Osteocyte (in vitro differentiated cells): ENCODE data around the gene TWIST2. TPM values are rescaled to one million over a fixed set of nuclear protein-coding genes. Genes with fewer than 3 reads are reported as not detected.

Experiments
- DNase-seq: peaks from one replicate; pipeline ENCODE4 v3.0.0; 2021; ENCODE audit warnings: mixed read lengths; ENCODE audit not compliant: unreplicated experiment; ENCODE audit errors: extremely low spot score
- H3K27ac Mint-ChIP-seq: one replicate; pipeline ENCODE4 v1.8.0; 2021; ENCODE audit warnings: mild to moderate bottlenecking, mixed read lengths; ENCODE audit not compliant: unreplicated experiment
- H3K27me3 Mint-ChIP-seq: one replicate; pipeline ENCODE4 v1.8.0; 2021; ENCODE audit warnings: mixed read lengths; ENCODE audit not compliant: unreplicated experiment
- H3K36me3 Mint-ChIP-seq: one replicate; pipeline ENCODE4 v1.8.0; 2021; ENCODE audit warnings: mixed read lengths; ENCODE audit not compliant: unreplicated experiment
- H3K4me1 Mint-ChIP-seq: one replicate; pipeline ENCODE4 v1.8.0; 2021; ENCODE audit warnings: mixed read lengths; ENCODE audit not compliant: unreplicated experiment
- H3K4me3 Mint-ChIP-seq: one replicate; pipeline ENCODE4 v1.8.0; 2021; ENCODE audit warnings: mild to moderate bottlenecking, moderate library complexity, mixed read lengths; ENCODE audit not compliant: unreplicated experiment
- H3K9me3 Mint-ChIP-seq: one replicate; pipeline ENCODE4 v1.8.0; 2021; ENCODE audit warnings: mixed read lengths; ENCODE audit not compliant: unreplicated experiment
- CTCF ChIP-seq: fragments of 200-600 bp; sonication (generic); IDR thresholded peaks from 2 replicates; pipeline ENCODE4 v1.5.0; 2021; ENCODE audit warnings: antibody characterized with exemption, mild to moderate bottlenecking, moderate library complexity
- long read RNA-seq: library from polyadenylated mRNA; unstranded; transcript quantifications from one replicate; pipeline ENCODE4 v2.0.0, GENCODE V29; 2021
- total RNA-seq: library from RNA; stranded (reverse); gene quantifications from 2 replicates; pipeline ENCODE4 v1.2.1, GENCODE V29; 2021

The TWIST2 gene
- total RNA-seq, result 6.0 and 6.3 TPM in 2 replicates
- long read RNA-seq, partial matches to known transcripts, result 0 of 1 reads
- long read RNA-seq, other reads (novel, unspliced or antisense), result 1 of 1 reads

GRCh38 chr2:238847841-238848690 is at the start of gene TWIST2:
Gene TWIST2 (plus strand): TSS chr2:238848085. CDS start chr2:238848216, 131 bp downstream.
- Mint-ChIP-seq H3K9me3 (no peaks in the 10 kb centered on the region), H3K36me3 (no peaks in the 10 kb centered on the region), H3K4me1 (peaks cover 8% of the 10 kb centered on the region), H3K4me3 (peak within 1 kb of the TSS; percentile 81), H3K27me3 (peaks cover 24% of the 10 kb centered on the region), H3K27ac (peak within 1 kb of the TSS; percentile 14)
- peak; percentile 40 for TF ChIP-seq CTCF
- DNase-seq, result peak; percentile 87

GRCh38 chr2:238801791-238802190 is 46.1 kb upstream of the TWIST2 start:
- H3K36me3 Mint-ChIP-seq, result no peaks in the 10 kb centered on the region
- TF ChIP-seq CTCF, result no peak
- H3K27ac Mint-ChIP-seq, result no peak overlapping the region
- H3K4me1 Mint-ChIP-seq, result no peaks in the 10 kb centered on the region
- no peak overlapping the region for H3K4me3 Mint-ChIP-seq
- DNase-seq, result no peak
- H3K27me3 Mint-ChIP-seq, result peaks cover 38% of the 10 kb centered on the region
- H3K9me3 Mint-ChIP-seq, result no peaks in the 10 kb centered on the region

- H3K27ac Mint-ChIP-seq, result no peak overlapping the region
- no peak for TF ChIP-seq CTCF
- no peak for DNase-seq
- peaks cover 35% of the 10 kb centered on the region for H3K27me3 Mint-ChIP-seq
- no peak overlapping the region for H3K4me3 Mint-ChIP-seq
- H3K36me3 Mint-ChIP-seq, result no peaks in the 10 kb centered on the region
- no peaks in the 10 kb centered on the region for H3K9me3 Mint-ChIP-seq
- no peaks in the 10 kb centered on the region for H3K4me1 Mint-ChIP-seq
Observed at GRCh38 chr2:238802957-238803356, 44.9 kb upstream of the TWIST2 start.

GRCh38 chr2:238803996-238804870 is 43.7 kb upstream of the TWIST2 start:
- Mint-ChIP-seq H3K27ac (no peak overlapping the region), H3K36me3 (no peaks in the 10 kb centered on the region), H3K9me3 (peaks cover 4% of the 10 kb centered on the region), H3K27me3 (peaks cover 32% of the 10 kb centered on the region), H3K4me1 (no peaks in the 10 kb centered on the region), H3K4me3 (no peak overlapping the region)
- DNase-seq, result no peak
- no peak for TF ChIP-seq CTCF
